Esophagus squamous epithelium (tissue), 4 donors: ENCODE results near the gene GAB3.

Experiments used
- CTCF ChIP-seq, 6 experiments: fragments of 450-650 bp in 4 of 6; fragments of 200-600 bp in 2 of 6; sonication (generic) in 2 of 6; IDR thresholded peaks; one replicate each; pipeline ENCODE4 v1.5.1; 2016 to 2019; ENCODE audit warnings: antibody characterized with exemption in 6 of 6, mild to moderate bottlenecking in 4 of 6, moderate library complexity in 4 of 6
- POLR2A ChIP-seq, 4 donors: fragments of 450-650 bp; IDR thresholded peaks; one replicate each; pipeline ENCODE4 v1.6.1; 2017; ENCODE audit warnings: antibody characterized with exemption in 4 of 4, mild to moderate bottlenecking in 4 of 4, moderate library complexity in 3 of 4

GRCh38 chrX:154729439-154729838 is 21.4 kb downstream of the GAB3 start:
- TF ChIP-seq CTCF (IDR thresholded peaks at IDR 0.05), result no peak
- TF ChIP-seq POLR2A (IDR thresholded peaks at IDR 0.05), result no peak
